Activated B cell treated with CpG ODN at 0.5 μM for 24 hours (primary cell): ENCODE measurements around the gene ARAP3. TPM values are rescaled to one million over a fixed set of nuclear protein-coding genes. Genes with fewer than 3 reads are reported as not detected.
A peak's percentile ranks its signal among the peaks of the same experiment; 100 is the strongest.

Experiments used
- ATAC-seq: fragments of 200-7000 bp; cut with Tn5 transposase; one replicate; pipeline ENCODE4 v1.10.0; 2021; ENCODE audit warnings: low read depth, mild to moderate bottlenecking, moderate library complexity
- CTCF ChIA-PET: fragments of 350-600 bp; sonication (Branson Sonifier 250); formaldehyde crosslinking; loops from one replicate; lab custom pipeline; 2021; ENCODE audit warnings: antibody characterized with exemption; lab: Charles Lee
- POLR2A ChIA-PET: fragments of 350-600 bp; sonication (Branson Sonifier 250); formaldehyde crosslinking; loops from one replicate; lab custom pipeline; 2021; ENCODE audit warnings: antibody characterized with exemption; lab: Charles Lee
- DNase-seq: peaks from one replicate; pipeline ENCODE4 v3.0.0; 2022
- H3K27ac Mint-ChIP-seq: one replicate; pipeline ENCODE4 v1.8.0; 2020; ENCODE audit warnings: mixed read lengths
- H3K27me3 Mint-ChIP-seq: one replicate; pipeline ENCODE4 v1.8.0; 2021; ENCODE audit warnings: mixed read lengths
- H3K36me3 Mint-ChIP-seq: one replicate; pipeline ENCODE4 v1.8.0; 2021; ENCODE audit warnings: low read depth, mixed read lengths
- H3K4me1 Mint-ChIP-seq: one replicate; pipeline ENCODE4 v1.8.0; 2021; ENCODE audit warnings: mixed read lengths
- H3K4me3 Mint-ChIP-seq: one replicate; pipeline ENCODE4 v1.8.0; 2020; ENCODE audit warnings: mild to moderate bottlenecking, mixed read lengths
- H3K9me3 Mint-ChIP-seq: one replicate; pipeline ENCODE4 v1.8.0; 2020; ENCODE audit warnings: mixed read lengths
- CTCF ChIP-seq: fragments of 200-600 bp; IDR thresholded peaks from one replicate; pipeline ENCODE4 v1.8.0; 2022; ENCODE audit warnings: antibody characterized with exemption, mild to moderate bottlenecking
- intact Hi-C: fragments of 100-400 bp; cut with micrococcal nuclease; formaldehyde crosslinking; loops from one replicate; pipeline ENCODE4 v1.15.1; 2024
- total RNA-seq: library from RNA; stranded (reverse); gene quantifications from 2 replicates; pipeline ENCODE4 v1.2.3, GENCODE V29; 2022

The ARAP3 gene
- total RNA-seq, 1 donor from 2014 or later, result 0.44 TPM

- intact Hi-C loops, result loop anchor here (1.0 kb wide), 1 partner anchor 31 kb away; no protein-coding TSS in a partner anchor
- no peaks in the 10 kb centered on the region for H3K9me3 Mint-ChIP-seq
- H3K36me3 Mint-ChIP-seq, result peaks cover 64% of the 10 kb centered on the region
- ChIA-PET CTCF (interaction anchor here (0.9 to 12.8 kb wide), 3 partner anchors 11 to 31 kb away, joined by 3 to 315 read pairs (median 8); partner anchors contain the start of genes HDAC3 and RELL2), POLR2A (interaction anchor here (0.7 to 3.9 kb wide), 4 partner anchors 12 to 31 kb away, joined by 3 to 57 read pairs (median 8); partner anchors contain the start of genes FCHSD1, HDAC3 and RELL2)
- H3K4me1 Mint-ChIP-seq, result peaks cover 30% of the 10 kb centered on the region
- H3K27me3 Mint-ChIP-seq, result no peaks in the 10 kb centered on the region
- H3K27ac Mint-ChIP-seq, result peak overlapping the region; percentile 71
- DNase-seq (no peak), ATAC-seq (peak; percentile 42)
- TF ChIP-seq CTCF, result no peak
- peak overlapping the region; percentile 2 for H3K4me3 Mint-ChIP-seq
Observed at GRCh38 chr5:141623186-141623585, 58.8 kb downstream of the ARAP3 start.

- TF ChIP-seq CTCF, result peak; percentile 69
- peak; percentile 89 for ATAC-seq
- Mint-ChIP-seq H3K9me3 (no peaks in the 10 kb centered on the region), H3K27ac (peak within 1 kb of the TSS; percentile 92), H3K36me3 (peaks cover 31% of the 10 kb centered on the region), H3K27me3 (no peaks in the 10 kb centered on the region), H3K4me3 (peak within 1 kb of the TSS; percentile 93), H3K4me1 (peaks cover 66% of the 10 kb centered on the region)
- DNase-seq, result peak; percentile 95
- ChIA-PET POLR2A (interaction anchor here (0.6 to 6.9 kb wide), 15 partner anchors 11 to 351 kb away, joined by 3 to 99 read pairs (median 5); partner anchors contain the start of genes DELE1, FCHSD1, HDAC3 and RELL2), CTCF (interaction anchor here (0.7 to 12.8 kb wide), 17 partner anchors 11 to 260 kb away, joined by 3 to 315 read pairs (median 5); partner anchors contain the start of genes FCHSD1, HDAC3 and RELL2)
- intact Hi-C loops, result loop anchor here (1.0 to 5.0 kb wide), 7 partner anchors 14 to 298 kb away; partner anchors contain the start of genes FCHSD1, HDAC3, RELL2 and TAF7
Observed at GRCh38 chr5:141618804-141619554, 63.1 kb downstream of the ARAP3 start, which contains the start of gene DIAPH1. Gene DIAPH1, minus strand, starts transcription at chr5:141619000. Its CDS starts 86 bp downstream, at chr5:141618914.

- POLR2A ChIA-PET, result interaction anchor here (0.6 to 6.9 kb wide), 18 partner anchors 10 to 494 kb away, joined by 3 to 99 read pairs (median 5); partner anchors contain the start of genes DELE1, FCHSD1, HDAC3 and RELL2
- CTCF ChIA-PET, result interaction anchor here (0.7 to 12.8 kb wide), 12 partner anchors 11 to 261 kb away, joined by 3 to 315 read pairs (median 14); partner anchors contain the start of genes HDAC3 and RELL2
- H3K4me1 Mint-ChIP-seq, result peaks cover 66% of the 10 kb centered on the region
- peak overlapping the region; percentile 93 for H3K4me3 Mint-ChIP-seq
- no peaks in the 10 kb centered on the region for H3K9me3 Mint-ChIP-seq
- DNase-seq (no peak), ATAC-seq (peak; percentile 25)
- TF ChIP-seq CTCF, result no peak
- H3K36me3 Mint-ChIP-seq, result peaks cover 26% of the 10 kb centered on the region
- no peaks in the 10 kb centered on the region for H3K27me3 Mint-ChIP-seq
- intact Hi-C loops, result loop anchor here (2.0 to 5.0 kb wide), 3 partner anchors 53 to 297 kb away; partner anchors contain the start of gene TAF7
- H3K27ac Mint-ChIP-seq, result peak overlapping the region; percentile 92
Observed at GRCh38 chr5:141618030-141618803, 63.8 kb downstream of the ARAP3 start.

GRCh38 chr5:141617682-141618029 is 64.4 kb downstream of the ARAP3 start:
- DNase-seq (no peak), ATAC-seq (no peak)
- Mint-ChIP-seq H3K4me3 (peak overlapping the region; percentile 93), H3K4me1 (peaks cover 66% of the 10 kb centered on the region), H3K36me3 (peaks cover 25% of the 10 kb centered on the region), H3K9me3 (no peaks in the 10 kb centered on the region), H3K27me3 (no peaks in the 10 kb centered on the region), H3K27ac (peak overlapping the region; percentile 92)
- ChIA-PET CTCF (interaction anchor here (1.4 to 12.8 kb wide), 5 partner anchors 11 to 351 kb away, joined by 3 to 315 read pairs (median 41); partner anchors contain the start of gene RNF14), POLR2A (interaction anchor here (0.6 to 6.9 kb wide), 9 partner anchors 10 to 494 kb away, joined by 3 to 95 read pairs (median 11); partner anchors contain the start of genes DELE1, FCHSD1, HDAC3 and RELL2)
- TF ChIP-seq CTCF, result no peak
- intact Hi-C loops, result loop anchor here (2.0 to 5.0 kb wide), 3 partner anchors 53 to 297 kb away; partner anchors contain the start of gene TAF7
